Cardiac muscle cell (in vitro differentiated cells and primary cell): ENCODE results near the gene RERE. TPM values are rescaled to one million over a fixed set of nuclear protein-coding genes. Genes with fewer than 3 reads are reported as not detected.
"Not testable (repeated sequence)": the region's sequence is repeated elsewhere in the genome, so short reads cannot be mapped to it uniquely, and the experiment has no call there.

Experiments used
- DNase-seq, 2 donors: peaks; one replicate each; pipeline versions ENCODE4 v3.0.0 to v3.0.0-alpha.2; 2010 to 2017; ENCODE audit warnings: low read depth in 1 of 2, low spot score in 1 of 2
- H3K27ac ChIP-seq: fragments of 200-600 bp; sonication (generic); 2 replicates; pipeline ENCODE4 v1.5.1; 2016
- H3K27me3 ChIP-seq: fragments of 200-600 bp; sonication (generic); 2 replicates; pipeline ENCODE4 v1.6.0; 2016; ENCODE audit warnings: control low read depth
- H3K36me3 ChIP-seq: fragments of 200-600 bp; sonication (generic); 2 replicates; pipeline ENCODE4 v1.5.1; 2016; ENCODE audit warnings: control low read depth
- H3K4me1 ChIP-seq: fragments of 200-600 bp; sonication (generic); 2 replicates; pipeline ENCODE4 v1.8.1; 2017; ENCODE audit warnings: low read depth, mild to moderate bottlenecking, mixed run types
- H3K4me3 ChIP-seq: fragments of 200-600 bp; sonication (generic); 2 replicates; pipeline ENCODE4 v1.5.1; 2016; ENCODE audit warnings: mild to moderate bottlenecking
- H3K9me3 ChIP-seq: fragments of 200-600 bp; sonication (generic); 2 replicates; pipeline ENCODE4 v1.5.1; 2017; ENCODE audit warnings: low read depth, mild to moderate bottlenecking, control low read depth
- CTCF ChIP-seq: IDR thresholded peaks from 2 replicates; pipeline ENCODE4 v1.5.1; 2012; ENCODE audit warnings: low read depth, mild to moderate bottlenecking, low read length
- polyA plus RNA-seq: library from polyadenylated mRNA; unstranded; fragments of >200 nt; fragmentation: Nextera tagmentation; extraction: Ambion mirVana; gene quantifications from 2 replicates; pipeline ENCODE4 v1.2.1, GENCODE V29; 2016
- total RNA-seq: library from RNA; depleted of rRNA; stranded (reverse); fragments of >200 nt; gene quantifications from 2 replicates; pipeline ENCODE4 v1.2.3, GENCODE V29; 2016

Gene RERE
- total and polyA plus RNA-seq, 2 experiments from 2014 or later, result 72.5 to 81.0 TPM

GRCh38 chr1:8702472-8702849, 115.0 kb downstream of the RERE start:
- peak overlapping the region; percentile 96 for H3K27ac ChIP-seq
- no peaks in the 10 kb centered on the region for H3K27me3 ChIP-seq
- H3K9me3 ChIP-seq, result no peaks in the 10 kb centered on the region
- no peak for TF ChIP-seq CTCF
- no peak for DNase-seq
- peaks cover 64% of the 10 kb centered on the region for H3K4me1 ChIP-seq
- peak overlapping the region; percentile 79 for H3K4me3 ChIP-seq
- H3K36me3 ChIP-seq, result no peaks in the 10 kb centered on the region

GRCh38 chr1:8701794-8702471, 115.5 kb downstream of the RERE start:
- peaks cover 59% of the 10 kb centered on the region for H3K4me1 ChIP-seq
- no peak for TF ChIP-seq CTCF
- peak; percentile 46 to 48 for DNase-seq

GRCh38 chr1:8699679-8700078, 117.8 kb downstream of the RERE start:
- no peak for TF ChIP-seq CTCF
- Histone ChIP-seq H3K4me3 (no peak overlapping the region), H3K36me3 (no peaks in the 10 kb centered on the region), H3K27ac (peak overlapping the region; percentile 96), H3K27me3 (no peaks in the 10 kb centered on the region), H3K9me3 (no peaks in the 10 kb centered on the region), H3K4me1 (peaks cover 40% of the 10 kb centered on the region)
- no peak for DNase-seq

More at GRCh38 chr1:8701794-8702471, 115.5 kb downstream of the RERE start:
- no peaks in the 10 kb centered on the region for H3K27me3 ChIP-seq
- no peaks in the 10 kb centered on the region for H3K36me3 ChIP-seq
- H3K9me3 ChIP-seq, result no peaks in the 10 kb centered on the region
- H3K4me3 ChIP-seq, result peak overlapping the region; percentile 79
- peak overlapping the region; percentile 96 for H3K27ac ChIP-seq

- Histone ChIP-seq H3K27me3 (no peaks in the 10 kb centered on the region), H3K4me3 (no peak overlapping the region), H3K36me3 (no peaks in the 10 kb centered on the region), H3K27ac (peak overlapping the region; percentile 49), H3K9me3 (no peaks in the 10 kb centered on the region), H3K4me1 (peaks cover 36% of the 10 kb centered on the region)
- TF ChIP-seq CTCF, result no peak
- no peak for DNase-seq
Measured at GRCh38 chr1:8698937-8699447, 118.4 kb downstream of the RERE start.

GRCh38 chr1:8698012-8698630, 119.3 kb downstream of the RERE start:
- no peaks in the 10 kb centered on the region for H3K36me3 ChIP-seq
- no peaks in the 10 kb centered on the region for H3K9me3 ChIP-seq
- H3K4me1 ChIP-seq, result peaks cover 35% of the 10 kb centered on the region
- no peak overlapping the region for H3K4me3 ChIP-seq
- no peak for DNase-seq
- H3K27ac ChIP-seq, result peak overlapping the region; percentile 49
- H3K27me3 ChIP-seq, result no peaks in the 10 kb centered on the region
- no peak for TF ChIP-seq CTCF

- peaks cover 32% of the 10 kb centered on the region for H3K4me1 ChIP-seq
- H3K27ac ChIP-seq, DNase-seq, H3K9me3 ChIP-seq, H3K4me3 ChIP-seq, H3K36me3 ChIP-seq, H3K27me3 ChIP-seq: not testable (repeated sequence)
Measured at GRCh38 chr1:8695442-8695841, 122.0 kb downstream of the RERE start.
